Mucosa of descending colon (tissue), 3 donors: Measurements from ENCODE around the gene TRIL. TPM values are rescaled to one million over a fixed set of nuclear protein-coding genes. Genes with fewer than 3 reads are reported as not detected.

Experiments used
- ATAC-seq: fragments of 200-7000 bp; cut with Tn5 transposase; one replicate; pipeline ENCODE4 v1.9.1; 2020; ENCODE audit warnings: mild to moderate bottlenecking, moderate library complexity
- DNase-seq, 3 donors: peaks; one replicate each; pipeline ENCODE4 v3.0.0-alpha.2; 2020
- H3K36me3 ChIP-seq: fragments of 200-600 bp; one replicate; pipeline ENCODE4 v1.8.0; 2021; ENCODE audit warnings: low read depth, mild to moderate bottlenecking
- H3K4me1 ChIP-seq: fragments of 200-600 bp; one replicate; pipeline ENCODE4 v1.8.0; 2021; ENCODE audit warnings: low read depth, mild to moderate bottlenecking
- H3K4me3 ChIP-seq: fragments of 200-600 bp; one replicate; pipeline ENCODE4 v1.8.0; 2021; ENCODE audit warnings: mild to moderate bottlenecking
- H3K9me3 ChIP-seq: fragments of 200-600 bp; one replicate; pipeline ENCODE4 v1.8.0; 2021; ENCODE audit warnings: mild to moderate bottlenecking
- CTCF ChIP-seq: fragments of 200-600 bp; IDR thresholded peaks from one replicate; pipeline ENCODE4 v1.8.0; 2022; ENCODE audit warnings: antibody characterized with exemption, mild to moderate bottlenecking
- intact Hi-C, 2 donors: fragments of 100-400 bp; cut with DNase I in 1 of 2; cut with micrococcal nuclease in 1 of 2; formaldehyde crosslinking; loops; one replicate each; pipeline versions ENCODE4 v1.11.0 to v1.11.1; 2022; cut with DNase I, micrococcal nuclease
- total RNA-seq, 3 donors: library from RNA; stranded (reverse); fragmentation: NEBNext Ultra II Directional in 2 of 3; extraction: Animal tissue kit (Norgen Biotek cat#: 25700) in 2 of 3; gene quantifications; one replicate each; pipeline versions ENCODE4 v1.2.1 to v1.2.4, GENCODE V29; 2021 to 2023
- donor health status: DM: no; HTN: no; CAD: no; lungs with moderate emphysema.
- donor health status: DM: no; HTN: no; CAD: no.
- donor health status: DM: no; HTN: yes; CAD: no.

Gene TRIL
- total RNA-seq, 3 donors from 2014 or later = 0.96 to 2.2 (median 1.5) TPM

GRCh38 chr7:28954471-28954870 is 3.7 kb downstream of the TRIL start:
- no peaks in the 10 kb centered on the region for H3K36me3 ChIP-seq
- H3K4me1 ChIP-seq = peaks cover 24% of the 10 kb centered on the region
- no peak for TF ChIP-seq CTCF
- H3K9me3 ChIP-seq = no peaks in the 10 kb centered on the region
- no peak overlapping the region for H3K4me3 ChIP-seq
- ATAC-seq (no peak), DNase-seq (no peak)
- intact Hi-C loops = no loop called here

- H3K4me3 ChIP-seq = no peak overlapping the region
- peaks cover 24% of the 10 kb centered on the region for H3K4me1 ChIP-seq
- intact Hi-C loops = no loop called here
- TF ChIP-seq CTCF = no peak
- no peaks in the 10 kb centered on the region for H3K36me3 ChIP-seq
- ATAC-seq (no peak), DNase-seq (peak in 1 of 3 donors; percentile 17)
- no peaks in the 10 kb centered on the region for H3K9me3 ChIP-seq
These were observed 4.5 kb downstream of the TRIL start for GRCh38 chr7:28953633-28954032.

GRCh38 chr7:28942168-28942567 is 16.0 kb downstream of the TRIL start:
- no peak for TF ChIP-seq CTCF
- Histone ChIP-seq H3K36me3 (no peaks in the 10 kb centered on the region), H3K4me1 (no peaks in the 10 kb centered on the region), H3K4me3 (no peak overlapping the region), H3K9me3 (no peaks in the 10 kb centered on the region)
- no peak for ATAC-seq
- no peak for DNase-seq
- intact Hi-C loops = no loop called here

DNA sequence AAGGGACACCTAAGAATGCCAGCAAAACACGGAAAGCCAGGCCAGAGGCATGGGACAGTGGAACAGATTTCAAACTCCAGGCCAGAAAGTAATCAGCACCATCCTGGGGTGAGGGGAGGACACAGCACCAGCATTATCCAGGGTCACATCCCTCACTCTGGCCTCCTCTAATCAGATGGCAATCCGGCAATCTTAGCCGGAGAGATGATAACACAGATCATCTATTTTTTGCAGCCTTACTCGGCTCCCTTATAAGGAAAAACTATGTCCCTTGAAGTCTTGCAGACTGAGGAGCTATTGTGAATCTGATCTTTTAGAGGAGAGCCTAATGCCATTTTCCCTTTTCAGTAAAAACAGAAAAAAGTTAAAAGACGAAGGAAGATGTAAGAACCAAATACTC is 16.5 kb downstream of the TRIL start:
- H3K36me3 ChIP-seq = no peaks in the 10 kb centered on the region
- no peak for DNase-seq
- no peak for ATAC-seq
- no peak for TF ChIP-seq CTCF
- no peaks in the 10 kb centered on the region for H3K9me3 ChIP-seq
- no peaks in the 10 kb centered on the region for H3K4me1 ChIP-seq
- intact Hi-C loops = no loop called here
- no peak overlapping the region for H3K4me3 ChIP-seq

DNA sequence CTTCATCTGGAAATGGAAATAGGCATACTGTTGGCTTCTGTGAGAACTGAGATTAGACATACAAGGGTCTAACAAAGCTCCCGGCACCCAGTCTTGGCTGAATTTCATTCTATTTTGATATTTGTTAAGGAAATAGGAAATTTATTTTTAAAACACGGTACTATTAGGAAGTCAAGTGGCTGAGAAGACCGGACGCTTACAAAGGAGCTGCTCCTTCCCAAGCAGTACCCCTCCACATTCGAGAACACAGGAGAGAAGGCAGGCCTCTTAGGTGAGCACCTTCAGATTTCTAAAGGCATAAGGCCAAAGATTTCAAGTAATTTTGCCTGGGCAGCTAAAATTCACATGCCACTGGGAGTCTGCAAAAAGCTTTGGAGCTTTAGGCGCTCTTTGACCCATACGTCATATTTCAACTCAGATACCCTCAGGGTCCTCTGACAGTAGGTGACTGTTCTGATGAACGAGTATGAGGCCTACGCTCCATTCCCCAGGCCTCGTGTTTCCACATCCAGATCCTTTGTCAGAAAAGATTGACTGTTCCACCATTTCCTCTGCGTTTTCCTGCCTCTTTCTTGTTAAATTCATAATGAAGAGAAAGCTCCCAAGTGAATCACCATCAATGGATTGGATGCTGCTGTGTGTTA is 17.3 kb downstream of the TRIL start:
- intact Hi-C loops = no loop called here

More for the DNA sequence above, 17.3 kb downstream of the TRIL start:
- no peaks in the 10 kb centered on the region for H3K36me3 ChIP-seq
- DNase-seq (no peak), ATAC-seq (no peak)
- no peaks in the 10 kb centered on the region for H3K9me3 ChIP-seq
- H3K4me3 ChIP-seq = no peak overlapping the region
- H3K4me1 ChIP-seq = no peaks in the 10 kb centered on the region
- TF ChIP-seq CTCF = no peak
